Ishikawa (cell line): ENCODE measurements around the gene LVRN.

Source experiments
- CEBPB ChIP-seq: IDR thresholded peaks from 2 replicates; pipeline ENCODE4 v1.6.1; 2012
- CREB1 ChIP-seq: IDR thresholded peaks from 2 replicates; pipeline ENCODE4 v1.6.1; 2012; ENCODE audit warnings: low read depth
- EGR1 ChIP-seq: IDR thresholded peaks from 2 replicates; pipeline ENCODE4 v1.6.1; 2012
- EP300 ChIP-seq: IDR thresholded peaks from 2 replicates; pipeline ENCODE4 v1.6.1; 2012; ENCODE audit warnings: borderline replicate concordance
- FOXM1 ChIP-seq: IDR thresholded peaks from 2 replicates; pipeline ENCODE4 v1.6.1; 2012; ENCODE audit warnings: low read depth, borderline replicate concordance
- NFIC ChIP-seq: IDR thresholded peaks from 2 replicates; pipeline ENCODE4 v1.6.1; 2012
- RAD21 ChIP-seq: IDR thresholded peaks from 2 replicates; pipeline ENCODE4 v1.6.1; 2012; ENCODE audit warnings: low read depth
- REST ChIP-seq: IDR thresholded peaks from 2 replicates; pipeline ENCODE4 v1.6.1; 2012; ENCODE audit warnings: low read depth, mild to moderate bottlenecking
- TAF1 ChIP-seq: IDR thresholded peaks from 2 replicates; pipeline ENCODE4 v1.6.1; 2012; ENCODE audit warnings: low read depth, mild to moderate bottlenecking
- TCF12 ChIP-seq: IDR thresholded peaks from 2 replicates; pipeline ENCODE4 v1.6.1; 2012; ENCODE audit warnings: low read depth
- TEAD4 ChIP-seq: IDR thresholded peaks from 2 replicates; pipeline ENCODE4 v1.6.1; 2012
- YY1 ChIP-seq: IDR thresholded peaks from 2 replicates; pipeline ENCODE4 v1.6.1; 2012; ENCODE audit warnings: low read depth
- ZBTB7A ChIP-seq: IDR thresholded peaks from 2 replicates; pipeline ENCODE4 v1.6.1; 2012; ENCODE audit warnings: low read depth
- TF ChIP-seq, protein P1 (sequence below): IDR thresholded peaks from 2 replicates; pipeline ENCODE4 v1.6.1; 2012
- TF ChIP-seq, protein P2 (sequence below): IDR thresholded peaks from 2 replicates; pipeline ENCODE4 v1.6.1; 2012

The LVRN gene

GRCh38 chr5:115988002-115988401 is 25.7 kb downstream of the LVRN start:
- TF ChIP-seq CREB1 = no peak
- no peak for TF ChIP-seq EGR1
- no peak for TF ChIP-seq TCF12
- no peak for TF ChIP-seq CEBPB
- no peak for TF ChIP-seq RAD21
- TF ChIP-seq YY1 = no peak
- no peak for TF ChIP-seq EP300
- TF ChIP-seq ZBTB7A = no peak
- TF ChIP-seq TEAD4 = no peak
- TF ChIP-seq, protein P1, sequence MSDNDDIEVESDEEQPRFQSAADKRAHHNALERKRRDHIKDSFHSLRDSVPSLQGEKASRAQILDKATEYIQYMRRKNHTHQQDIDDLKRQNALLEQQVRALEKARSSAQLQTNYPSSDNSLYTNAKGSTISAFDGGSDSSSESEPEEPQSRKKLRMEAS = no peak
- TF ChIP-seq FOXM1 = no peak
- TF ChIP-seq, protein P2, sequence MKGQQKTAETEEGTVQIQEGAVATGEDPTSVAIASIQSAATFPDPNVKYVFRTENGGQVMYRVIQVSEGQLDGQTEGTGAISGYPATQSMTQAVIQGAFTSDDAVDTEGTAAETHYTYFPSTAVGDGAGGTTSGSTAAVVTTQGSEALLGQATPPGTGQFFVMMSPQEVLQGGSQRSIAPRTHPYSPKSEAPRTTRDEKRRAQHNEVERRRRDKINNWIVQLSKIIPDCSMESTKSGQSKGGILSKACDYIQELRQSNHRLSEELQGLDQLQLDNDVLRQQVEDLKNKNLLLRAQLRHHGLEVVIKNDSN = no peak
- no peak for TF ChIP-seq TAF1
- no peak for TF ChIP-seq REST
- TF ChIP-seq NFIC = no peak

- TF ChIP-seq EP300 (no peak), CEBPB (no peak), EGR1 (no peak), YY1 (no peak), REST (no peak), TEAD4 (no peak), NFIC (no peak), TCF12 (no peak), ZBTB7A (no peak), FOXM1 (no peak), RAD21 (no peak)
- TF ChIP-seq, protein P2 = no peak
- TF ChIP-seq, protein P1 = no peak
Observed at GRCh38 chr5:115992848-115993350, 30.6 kb downstream of the LVRN start.

GRCh38 chr5:115995351-115995750 is 33.1 kb downstream of the LVRN start:
- TF ChIP-seq FOXM1 (no peak), CREB1 (no peak)

DNA sequence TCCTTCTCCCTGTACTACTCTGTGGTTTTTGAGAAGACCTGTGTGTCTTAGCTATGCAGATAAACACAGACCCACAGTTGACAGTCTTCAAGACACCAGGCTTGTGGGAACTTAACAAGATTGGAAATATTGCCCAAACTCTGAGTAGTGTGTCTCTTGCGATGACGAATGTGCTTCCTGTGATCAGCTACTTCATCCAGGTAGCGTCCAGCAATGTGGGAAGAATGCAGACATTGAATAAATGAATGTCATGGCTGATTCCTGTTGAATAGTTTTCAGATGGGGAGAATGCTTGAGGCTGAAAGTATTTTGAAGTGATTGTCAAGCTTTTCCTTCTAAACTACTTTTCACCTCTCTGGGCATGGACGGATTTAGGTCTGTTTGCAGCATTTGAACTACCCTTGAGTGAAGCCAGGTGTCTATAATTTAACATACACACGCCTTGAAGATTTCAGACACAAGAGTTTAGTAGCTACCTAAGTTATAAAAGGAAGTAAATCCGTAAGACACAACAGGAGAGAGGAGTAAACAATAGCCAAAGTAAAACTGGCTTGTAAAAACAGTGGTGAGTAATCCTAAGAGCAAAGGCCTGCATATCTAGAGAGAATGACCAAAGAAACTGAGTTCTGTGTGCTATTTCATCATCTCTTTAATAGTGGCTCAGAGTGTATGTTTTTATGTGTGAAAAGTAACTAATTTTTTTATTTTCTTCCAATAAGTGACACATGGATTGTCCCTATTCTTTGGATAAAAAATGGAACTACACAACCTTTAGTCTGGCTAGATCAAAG is 40.0 kb downstream of the LVRN start:
- no peak for TF ChIP-seq EGR1
- TF ChIP-seq TEAD4 = no peak
- TF ChIP-seq CREB1 = no peak

DNA sequence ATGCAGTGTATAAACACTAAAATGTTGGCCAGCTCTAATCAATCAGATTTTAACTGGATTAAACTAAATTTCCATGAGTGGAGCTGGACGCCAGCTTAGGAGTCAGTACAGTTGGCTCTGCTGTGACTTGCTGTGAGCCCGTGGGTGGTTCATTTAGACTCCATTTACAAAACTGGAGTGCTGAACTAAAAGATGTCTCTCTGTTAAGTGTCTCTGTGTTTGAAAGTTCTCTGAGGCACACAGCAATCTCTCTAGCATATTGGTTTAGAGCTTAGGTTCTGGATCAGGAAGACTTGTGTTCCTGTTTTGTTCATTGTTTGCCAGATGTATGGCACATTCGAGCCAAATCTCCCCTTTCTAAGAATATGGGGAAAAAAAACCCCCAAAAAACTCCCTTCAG is 42.0 kb downstream of the LVRN start:
- no peak for TF ChIP-seq CEBPB
- TF ChIP-seq, protein P1 = no peak
- no peak for TF ChIP-seq ZBTB7A

- no peak for TF ChIP-seq EP300
- no peak for TF ChIP-seq TAF1
- TF ChIP-seq TEAD4 = no peak
- no peak for TF ChIP-seq YY1
- no peak for TF ChIP-seq ZBTB7A
- TF ChIP-seq, protein P2 = no peak
- TF ChIP-seq FOXM1 = no peak
- no peak for TF ChIP-seq TCF12
- no peak for TF ChIP-seq CREB1
- TF ChIP-seq RAD21 = no peak
Observed at GRCh38 chr5:116009806-116010205, 47.5 kb downstream of the LVRN start.
